Caco-2 (cell line): ENCODE data around the gene PARP6. TPM values are rescaled to one million over a fixed set of nuclear protein-coding genes. Genes with fewer than 3 reads are reported as not detected.

Source experiments
- BruUV-seq: library from RNA; stranded (reverse); fragments of 400-500 nt; replicated peaks from 2 replicates; lab custom pipeline; 2021; lab: Mats Ljungman, UMichigan
- CTCF ChIA-PET: fragments of 300-600 bp; sonication (Branson Sonifier 250); formaldehyde crosslinking; loops from one replicate; lab custom pipeline; 2022; ENCODE audit warnings: antibody characterized with exemption; lab: Charles Lee
- POLR2A ChIA-PET: fragments of 300-600 bp; sonication (Branson Sonifier 250); formaldehyde crosslinking; loops from one replicate; lab custom pipeline; 2022; ENCODE audit warnings: antibody characterized with exemption; lab: Charles Lee
- DNase-seq, 2 experiments: peaks; one replicate each; pipeline versions ENCODE4 v3.0.0 to v3.0.0-alpha.2; 2020 to 2022
- H3K27me3 ChIP-seq: replicated peaks from 2 replicates; pipeline ENCODE4 v1.6.0; 2011; ENCODE audit warnings: low read length; ENCODE audit not compliant: control insufficient read depth, insufficient read depth
- H3K36me3 ChIP-seq: 2 replicates; pipeline ENCODE4 v1.5.1; 2011; ENCODE audit warnings: low read length; ENCODE audit not compliant: control insufficient read depth, insufficient read depth
- H3K4me1 ChIP-seq: fragments of 250-450 bp; sonication (Bioruptor Pico); 2 replicates; pipeline ENCODE4 v1.5.1; 2020; ENCODE audit warnings: mild to moderate bottlenecking
- H3K4me3 ChIP-seq: 2 replicates; pipeline ENCODE4 v1.5.1; 2011; ENCODE audit warnings: low read depth, mild to moderate bottlenecking, control low read depth, low read length
- H3K9me3 ChIP-seq: fragments of 250-450 bp; sonication (Bioruptor Pico); 2 replicates; pipeline ENCODE4 v1.5.1; 2020; ENCODE audit warnings: mild to moderate bottlenecking, moderate library complexity
- H3K27ac Mint-ChIP-seq: one replicate; pipeline ENCODE4 v1.8.0; 2022; ENCODE audit warnings: mixed read lengths; ENCODE audit not compliant: unreplicated experiment
- H3K27me3 Mint-ChIP-seq: one replicate; pipeline ENCODE4 v1.8.0; 2022; ENCODE audit warnings: mixed read lengths; ENCODE audit not compliant: insufficient read depth, unreplicated experiment
- H3K36me3 Mint-ChIP-seq: one replicate; pipeline ENCODE4 v1.8.0; 2022; ENCODE audit warnings: mild to moderate bottlenecking, mixed read lengths; ENCODE audit not compliant: insufficient read depth, unreplicated experiment
- H3K4me1 Mint-ChIP-seq: one replicate; pipeline ENCODE4 v1.8.0; 2022; ENCODE audit warnings: low read depth, mixed read lengths; ENCODE audit not compliant: unreplicated experiment
- H3K4me3 Mint-ChIP-seq: one replicate; pipeline ENCODE4 v1.8.0; 2022; ENCODE audit warnings: mild to moderate bottlenecking, moderate library complexity, mixed read lengths; ENCODE audit not compliant: unreplicated experiment
- H3K9me3 Mint-ChIP-seq: one replicate; pipeline ENCODE4 v1.8.0; 2022; ENCODE audit warnings: mixed read lengths; ENCODE audit not compliant: unreplicated experiment
- intact Hi-C: fragments of 100-400 bp; cut with micrococcal nuclease; formaldehyde crosslinking; loops from one replicate; pipeline ENCODE4 v1.10.0; 2022; ENCODE audit not compliant: unreplicated experiment
- total RNA-seq: library from RNA; stranded (reverse); gene quantifications from 2 replicates; pipeline ENCODE4 v1.2.3, GENCODE V29; 2022
- TF ChIP-seq, protein P1 (sequence below), 2 experiments: fragments of 200-600 bp in 1 of 2; IDR thresholded peaks; 1 replicate in 1 of 2; 2 replicates in 1 of 2; pipeline versions ENCODE4 v1.5.1 to v1.8.0; 2011 to 2022; ENCODE audit warnings: antibody characterized with exemption in 1 of 2, control low read depth in 1 of 2, inconsistent platforms in 1 of 2, low read depth in 1 of 2, low read length in 1 of 2, mild to moderate bottlenecking in 1 of 2, moderate library complexity in 1 of 2; ENCODE audit not compliant: insufficient read depth in 1 of 2, severe bottlenecking in 1 of 2, unreplicated experiment in 1 of 2

The PARP6 gene
- total RNA-seq, 1 experiment from 2014 or later, result 62.2 TPM

DNA sequence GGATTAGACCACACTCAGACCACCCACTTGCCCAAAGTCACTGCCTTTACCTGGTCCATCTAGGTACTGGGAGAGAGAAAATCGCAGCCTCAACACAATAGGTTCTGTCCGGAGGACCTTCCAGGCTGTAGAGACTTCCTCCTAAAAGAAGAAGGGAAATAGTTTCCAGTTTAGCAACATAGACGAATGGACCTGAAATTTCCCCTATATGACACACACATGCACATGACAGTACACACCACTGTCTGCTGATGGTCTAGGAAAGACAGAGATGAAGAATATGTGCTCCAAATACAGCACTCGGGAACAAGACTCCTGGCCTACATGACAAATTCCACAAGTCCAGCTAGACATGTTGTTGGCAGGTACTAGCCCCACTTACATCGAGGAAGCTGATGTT, 7.3 kb downstream of the PARP6 start:
- Mint-ChIP-seq H3K36me3 (peaks cover 46% of the 10 kb centered on the region), H3K4me1 (no peaks in the 10 kb centered on the region), H3K9me3 (no peaks in the 10 kb centered on the region), H3K27ac (no peak overlapping the region), H3K4me3 (no peak overlapping the region), H3K27me3 (no peaks in the 10 kb centered on the region)
- H3K4me3 ChIP-seq, result no peak overlapping the region
- no peak for DNase-seq
- intact Hi-C loops, result no loop called here
- CTCF ChIA-PET, result no interaction called here
- no peaks in the 10 kb centered on the region for H3K9me3 ChIP-seq
- no TSS peak for BruUV-seq
- H3K27me3 ChIP-seq, result no peaks in the 10 kb centered on the region
- no peaks in the 10 kb centered on the region for H3K4me1 ChIP-seq
- POLR2A ChIA-PET, result no interaction called here
- TF ChIP-seq, protein P1, sequence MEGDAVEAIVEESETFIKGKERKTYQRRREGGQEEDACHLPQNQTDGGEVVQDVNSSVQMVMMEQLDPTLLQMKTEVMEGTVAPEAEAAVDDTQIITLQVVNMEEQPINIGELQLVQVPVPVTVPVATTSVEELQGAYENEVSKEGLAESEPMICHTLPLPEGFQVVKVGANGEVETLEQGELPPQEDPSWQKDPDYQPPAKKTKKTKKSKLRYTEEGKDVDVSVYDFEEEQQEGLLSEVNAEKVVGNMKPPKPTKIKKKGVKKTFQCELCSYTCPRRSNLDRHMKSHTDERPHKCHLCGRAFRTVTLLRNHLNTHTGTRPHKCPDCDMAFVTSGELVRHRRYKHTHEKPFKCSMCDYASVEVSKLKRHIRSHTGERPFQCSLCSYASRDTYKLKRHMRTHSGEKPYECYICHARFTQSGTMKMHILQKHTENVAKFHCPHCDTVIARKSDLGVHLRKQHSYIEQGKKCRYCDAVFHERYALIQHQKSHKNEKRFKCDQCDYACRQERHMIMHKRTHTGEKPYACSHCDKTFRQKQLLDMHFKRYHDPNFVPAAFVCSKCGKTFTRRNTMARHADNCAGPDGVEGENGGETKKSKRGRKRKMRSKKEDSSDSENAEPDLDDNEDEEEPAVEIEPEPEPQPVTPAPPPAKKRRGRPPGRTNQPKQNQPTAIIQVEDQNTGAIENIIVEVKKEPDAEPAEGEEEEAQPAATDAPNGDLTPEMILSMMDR (IDR thresholded peaks at IDR 0.05; ENCODE audit: insufficient read depth in 1 of 2, low read depth in 1 of 2, low read length in 1 of 2, severe bottlenecking in 1 of 2, unreplicated experiment in 1 of 2), result no peak
- H3K36me3 ChIP-seq, result peaks cover 4% of the 10 kb centered on the region

DNA sequence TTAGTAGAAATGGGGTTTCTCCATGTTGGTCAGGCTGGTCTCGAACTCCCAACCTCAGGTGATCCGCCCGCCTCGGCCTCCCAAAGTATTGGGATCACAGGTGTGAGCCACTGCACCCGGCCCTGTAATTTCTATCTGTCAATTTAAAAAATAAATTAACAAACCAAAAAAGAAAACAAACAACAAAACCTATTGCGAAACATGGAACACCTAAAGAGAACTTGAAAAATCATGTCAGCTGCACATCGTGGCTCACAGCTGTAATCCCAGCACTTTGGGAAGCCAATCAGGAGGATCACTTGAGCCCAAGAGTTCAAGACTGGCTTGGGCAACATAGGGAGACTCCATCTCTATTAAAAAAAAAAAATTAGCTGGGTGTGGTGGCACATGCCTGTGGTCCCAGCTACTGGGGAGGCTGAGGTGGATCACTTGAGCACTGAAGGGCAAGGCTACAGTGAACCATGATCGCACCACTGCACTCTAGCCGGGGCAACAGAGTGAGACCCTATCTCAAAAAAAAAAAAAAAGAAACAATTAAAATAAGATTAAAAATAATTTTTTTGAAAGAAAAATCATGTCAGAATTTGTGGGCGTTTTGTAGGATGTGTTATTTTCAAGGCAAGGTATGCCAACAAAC, 19.6 kb downstream of the PARP6 start:
- no TSS peak for BruUV-seq
- no peak overlapping the region for H3K4me3 ChIP-seq
- Mint-ChIP-seq H3K9me3 (no peaks in the 10 kb centered on the region), H3K36me3 (peaks cover 44% of the 10 kb centered on the region), H3K4me3 (no peak overlapping the region), H3K4me1 (no peaks in the 10 kb centered on the region), H3K27me3 (no peaks in the 10 kb centered on the region), H3K27ac (no peak overlapping the region)
- no peaks in the 10 kb centered on the region for H3K9me3 ChIP-seq
- H3K27me3 ChIP-seq, result no peaks in the 10 kb centered on the region
- CTCF ChIA-PET, result no interaction called here
- intact Hi-C loops, result no loop called here
- no peak for DNase-seq
- H3K4me1 ChIP-seq, result no peaks in the 10 kb centered on the region
- POLR2A ChIA-PET, result interaction anchor here (0.6 kb wide), 1 partner anchor 509 kb away, joined by 9 read pairs; no protein-coding TSS in a partner anchor
- peaks cover 4% of the 10 kb centered on the region; the same call in 1 of the 2 replicates for H3K36me3 ChIP-seq
- TF ChIP-seq, protein P1 (IDR thresholded peaks at IDR 0.05; ENCODE audit: insufficient read depth in 1 of 2, low read depth in 1 of 2, low read length in 1 of 2, severe bottlenecking in 1 of 2, unreplicated experiment in 1 of 2), result no peak

- ChIA-PET CTCF (no interaction called here), POLR2A (no interaction called here)
- intact Hi-C loops, result no loop called here
- Mint-ChIP-seq H3K27me3 (no peaks in the 10 kb centered on the region), H3K27ac (no peak overlapping the region), H3K9me3 (no peaks in the 10 kb centered on the region), H3K36me3 (peaks cover 42% of the 10 kb centered on the region), H3K4me3 (no peak overlapping the region), H3K4me1 (no peaks in the 10 kb centered on the region)
- Histone ChIP-seq H3K27me3 (no peaks in the 10 kb centered on the region), H3K4me3 (no peak overlapping the region), H3K4me1 (no peaks in the 10 kb centered on the region), H3K36me3 (peaks cover 4% of the 10 kb centered on the region; the same call in 1 of the 2 replicates), H3K9me3 (no peaks in the 10 kb centered on the region)
- TF ChIP-seq, protein P1 (IDR thresholded peaks at IDR 0.05; ENCODE audit: insufficient read depth in 1 of 2, low read depth in 1 of 2, low read length in 1 of 2, severe bottlenecking in 1 of 2, unreplicated experiment in 1 of 2), result no peak
- BruUV-seq, result no TSS peak
- no peak for DNase-seq
These were observed 23.1 kb downstream of the PARP6 start for GRCh38 chr15:72249142-72249810.
